Glomerular visceral epithelial cell (primary cell): ENCODE results near the gene MKI67.
"Not testable (repeated sequence)": the region's sequence is repeated elsewhere in the genome, so short reads cannot be mapped to it uniquely, and the experiment has no call there.

Experiments
- DNase-seq: peaks from one replicate; pipeline ENCODE4 v3.0.0-alpha.2; 2016; ENCODE audit errors: extremely low spot score

Gene MKI67

GRCh38 chr10:128110339-128110738, 15.9 kb downstream of the MKI67 start:
- DNase-seq = no peak

GRCh38 chr10:128109707-128110106, 16.5 kb downstream of the MKI67 start:
- no peak for DNase-seq

GRCh38 chr10:128105383-128105782, 20.8 kb downstream of the MKI67 start:
- no peak for DNase-seq

GRCh38 chr10:128103229-128103714, 23.0 kb downstream of the MKI67 start:
- no peak for DNase-seq

GRCh38 chr10:128102480-128103228, 23.6 kb downstream of the MKI67 start:
- DNase-seq = no peak

GRCh38 chr10:128101901-128102300, 24.3 kb downstream of the MKI67 start:
- no peak for DNase-seq

- no peak for DNase-seq
These were observed 26.3 kb downstream of the MKI67 start for GRCh38 chr10:128099901-128100300.

- DNase-seq = no peak
These were observed 27.6 kb downstream of the MKI67 start for GRCh38 chr10:128098631-128099030.

GRCh38 chr10:128097783-128098182, 28.4 kb downstream of the MKI67 start:
- DNase-seq = no peak

- no peak for DNase-seq
These were observed 29.6 kb downstream of the MKI67 start for GRCh38 chr10:128096486-128097199.

GRCh38 chr10:128095753-128096469, 30.3 kb downstream of the MKI67 start:
- DNase-seq = no peak

- no peak for DNase-seq
These were observed 31.0 kb downstream of the MKI67 start for GRCh38 chr10:128095027-128095752.

GRCh38 chr10:128094596-128094995, 31.6 kb downstream of the MKI67 start:
- not testable (repeated sequence) for DNase-seq

- DNase-seq = no peak
These were observed 33.8 kb downstream of the MKI67 start for GRCh38 chr10:128092454-128092853.

GRCh38 chr10:128091636-128092210, 34.5 kb downstream of the MKI67 start:
- DNase-seq = no peak

- no peak for DNase-seq
These were observed 38.1 kb downstream of the MKI67 start for GRCh38 chr10:128087884-128088709.

- DNase-seq = no peak
These were observed 38.9 kb downstream of the MKI67 start for GRCh38 chr10:128087146-128087883.

GRCh38 chr10:128086003-128086863, 40.0 kb downstream of the MKI67 start:
- DNase-seq = no peak

- no peak for DNase-seq
These were observed 41.2 kb downstream of the MKI67 start for GRCh38 chr10:128084991-128085390.
